Muscle layer of colon (tissue), 2 donors: Measurements from ENCODE around the gene C9orf78.
A peak's percentile ranks its signal among the peaks of the same experiment; 100 is the strongest.
"Not testable (repeated sequence)": the region's sequence is repeated elsewhere in the genome, so short reads cannot be mapped to it uniquely, and the experiment has no call there.

Experiments
- H3K27ac ChIP-seq: one replicate; pipeline ENCODE4 v1.7.0; 2013; ENCODE audit warnings: low read depth, mild to moderate bottlenecking, low read length, moderate library complexity
- H3K27me3 ChIP-seq, 2 donors: one replicate each; pipeline ENCODE4 v1.7.0; 2013; ENCODE audit warnings: low read length in 2 of 2, mild to moderate bottlenecking in 2 of 2; ENCODE audit not compliant: insufficient read depth in 2 of 2, control insufficient read depth in 1 of 2
- H3K36me3 ChIP-seq: one replicate; pipeline ENCODE4 v1.7.0; 2013; ENCODE audit warnings: mild to moderate bottlenecking, low read length; ENCODE audit not compliant: insufficient read depth
- H3K4me1 ChIP-seq: one replicate; pipeline ENCODE4 v1.7.0; 2013; ENCODE audit warnings: mild to moderate bottlenecking, low read length; ENCODE audit not compliant: insufficient read depth
- H3K4me3 ChIP-seq, 2 donors: one replicate each; pipeline ENCODE4 v1.7.0; 2013; ENCODE audit warnings: low read length in 2 of 2, low read depth in 1 of 2, mild to moderate bottlenecking in 1 of 2, moderate library complexity in 1 of 2
- H3K9ac ChIP-seq: one replicate; pipeline ENCODE4 v1.7.0; 2013; ENCODE audit warnings: low read length
- H3K9me3 ChIP-seq: one replicate; pipeline ENCODE4 v1.7.0; 2013; ENCODE audit warnings: mild to moderate bottlenecking, low read length
- donor health status: abdominal sarcoma.
- donor health status: Adenocarcinoma of cecum.

The C9orf78 gene

DNA sequence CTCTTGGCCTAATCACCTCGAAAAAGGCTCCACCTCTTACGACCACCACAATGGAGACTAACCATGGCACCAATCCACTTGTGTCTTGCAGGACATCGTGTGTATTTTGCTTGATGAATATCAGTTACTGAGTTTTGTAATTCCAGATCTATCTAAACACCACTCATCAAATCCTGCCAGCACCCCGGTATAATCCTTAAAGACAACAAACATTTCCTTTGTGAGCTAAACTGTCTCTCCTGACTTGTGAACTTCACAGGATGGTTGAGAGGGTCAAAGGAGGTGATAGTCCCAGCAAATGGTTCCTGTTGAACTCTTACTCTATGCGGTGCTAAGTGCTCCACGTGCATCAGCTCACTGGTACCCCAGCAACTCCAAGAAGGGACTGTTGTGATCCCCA, 36.1 kb downstream of the C9orf78 start:
- H3K27ac ChIP-seq = no peak overlapping the region
- H3K4me3 ChIP-seq = no peak overlapping the region
- no peaks in the 10 kb centered on the region for H3K36me3 ChIP-seq
- H3K4me1 ChIP-seq = peaks cover 4% of the 10 kb centered on the region
- no peaks in the 10 kb centered on the region for H3K27me3 ChIP-seq
- H3K9ac ChIP-seq = no peak overlapping the region
- H3K9me3 ChIP-seq = no peaks in the 10 kb centered on the region

DNA sequence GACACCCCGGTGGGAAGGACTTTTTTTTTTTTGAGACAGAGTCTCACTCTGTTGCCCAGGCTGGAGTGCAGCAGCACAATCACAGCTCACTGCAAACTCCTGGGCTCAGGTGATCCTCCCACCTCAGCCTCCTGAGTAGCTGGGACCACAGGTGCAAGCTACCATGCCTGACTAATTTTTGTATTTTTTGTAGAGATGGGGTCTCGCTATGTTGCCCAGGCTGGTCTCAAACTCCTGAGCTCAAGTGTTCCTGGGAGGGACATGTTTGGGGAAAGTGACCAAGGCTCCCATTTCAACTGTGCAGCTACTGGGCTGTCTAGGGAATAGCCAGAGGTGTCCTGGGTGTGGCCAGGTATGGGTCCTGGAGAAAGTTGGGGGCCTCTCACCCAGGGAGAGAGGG, 39.0 kb downstream of the C9orf78 start:
- not testable (repeated sequence) for H3K4me1 ChIP-seq, H3K27ac ChIP-seq, H3K27me3 ChIP-seq, H3K36me3 ChIP-seq, H3K4me3 ChIP-seq, H3K9ac ChIP-seq, H3K9me3 ChIP-seq

DNA sequence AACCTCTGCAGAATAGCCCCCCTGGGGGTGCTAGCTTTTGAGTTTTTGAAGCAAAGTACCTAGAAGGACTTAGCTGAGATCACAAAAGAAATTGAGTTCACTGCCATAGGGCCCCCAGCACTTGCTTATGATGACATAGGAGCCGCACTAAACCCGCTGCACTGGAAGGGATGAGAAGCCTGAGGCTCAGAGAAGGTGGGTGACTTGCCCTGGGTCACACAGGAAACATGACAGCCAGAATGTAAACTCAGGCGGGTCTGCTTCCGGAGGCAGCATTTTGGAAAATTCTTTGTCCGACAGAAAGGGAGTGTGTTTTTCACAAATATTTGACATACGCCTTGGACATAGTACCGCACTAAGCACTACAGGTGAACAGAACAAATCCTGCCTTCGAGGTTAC, 40.5 kb downstream of the C9orf78 start:
- no peaks in the 10 kb centered on the region for H3K36me3 ChIP-seq
- H3K4me3 ChIP-seq = no peak overlapping the region
- no peaks in the 10 kb centered on the region for H3K27me3 ChIP-seq
- H3K9ac ChIP-seq = no peak overlapping the region
- no peaks in the 10 kb centered on the region for H3K9me3 ChIP-seq
- no peaks in the 10 kb centered on the region for H3K4me1 ChIP-seq
- no peak overlapping the region for H3K27ac ChIP-seq

DNA sequence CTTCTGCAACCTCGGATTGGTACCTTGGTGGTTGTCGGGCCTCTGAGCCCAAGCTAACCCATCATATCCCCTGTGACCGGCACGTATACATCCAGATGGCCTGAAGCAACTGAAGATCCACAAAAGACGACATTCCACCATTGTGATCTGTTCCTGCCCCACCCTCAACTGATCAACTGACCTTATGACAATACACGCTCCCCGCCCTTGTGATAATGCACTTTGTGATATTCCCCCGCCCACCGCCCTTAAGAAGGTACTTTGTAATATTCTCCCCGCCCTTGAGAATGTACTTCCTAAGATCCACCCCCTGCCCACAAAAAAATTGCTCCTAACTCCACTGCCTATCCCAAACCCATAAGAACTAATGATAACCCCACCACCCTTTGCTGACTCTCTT, 48.6 kb downstream of the C9orf78 start:
- H3K27me3 ChIP-seq = no peaks in the 10 kb centered on the region
- H3K9ac ChIP-seq = no peak overlapping the region
- no peaks in the 10 kb centered on the region for H3K4me1 ChIP-seq
- H3K4me3 ChIP-seq = no peak overlapping the region
- H3K36me3 ChIP-seq = no peaks in the 10 kb centered on the region
- no peaks in the 10 kb centered on the region for H3K9me3 ChIP-seq
- H3K27ac ChIP-seq = no peak overlapping the region

DNA sequence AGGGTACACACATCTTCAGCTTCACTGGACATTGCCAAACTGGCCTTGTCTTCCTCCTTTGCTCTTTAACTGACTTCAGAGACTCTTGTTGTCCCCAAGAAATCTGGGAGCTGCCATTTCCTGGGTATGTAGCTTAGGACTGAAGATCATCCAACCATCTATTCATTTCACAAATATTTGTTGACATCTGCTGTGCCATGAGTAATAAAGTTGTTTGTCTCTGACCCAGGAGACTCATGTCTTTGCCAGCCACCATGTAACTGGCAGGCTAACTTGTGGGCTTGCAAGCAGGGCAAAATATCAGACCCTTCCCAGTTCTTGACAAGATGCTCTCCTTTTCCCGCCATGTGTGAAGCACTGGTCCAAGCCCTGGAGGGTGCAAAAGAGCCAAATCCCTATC, 49.2 kb downstream of the C9orf78 start:
- H3K9me3 ChIP-seq = no peaks in the 10 kb centered on the region
- no peaks in the 10 kb centered on the region for H3K27me3 ChIP-seq
- no peaks in the 10 kb centered on the region for H3K4me1 ChIP-seq
- no peak overlapping the region for H3K9ac ChIP-seq
- no peaks in the 10 kb centered on the region for H3K36me3 ChIP-seq
- H3K4me3 ChIP-seq = no peak overlapping the region
- H3K27ac ChIP-seq = no peak overlapping the region

DNA sequence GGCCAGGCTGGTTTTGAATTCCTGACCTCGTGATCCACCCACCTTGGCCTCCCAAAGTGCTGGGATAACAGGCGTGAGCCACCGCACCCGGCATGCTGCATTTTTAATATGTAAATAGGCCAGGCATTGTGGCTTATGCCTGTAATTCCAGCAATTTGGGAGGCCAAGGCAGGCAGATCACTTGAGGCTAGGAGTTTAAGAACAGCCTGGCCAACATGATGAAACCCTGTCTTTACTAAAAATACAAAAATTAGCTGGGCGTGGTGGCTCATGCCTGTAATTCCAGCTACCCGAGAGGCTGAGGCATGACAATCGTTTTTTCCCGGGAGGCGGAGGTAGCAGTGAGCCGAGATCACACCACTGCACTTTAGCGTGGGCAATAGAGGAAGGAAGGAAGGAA, 50.1 kb downstream of the C9orf78 start:
- H3K9me3 ChIP-seq, H3K27ac ChIP-seq, H3K4me3 ChIP-seq, H3K27me3 ChIP-seq, H3K36me3 ChIP-seq, H3K9ac ChIP-seq, H3K4me1 ChIP-seq: not testable (repeated sequence)

DNA sequence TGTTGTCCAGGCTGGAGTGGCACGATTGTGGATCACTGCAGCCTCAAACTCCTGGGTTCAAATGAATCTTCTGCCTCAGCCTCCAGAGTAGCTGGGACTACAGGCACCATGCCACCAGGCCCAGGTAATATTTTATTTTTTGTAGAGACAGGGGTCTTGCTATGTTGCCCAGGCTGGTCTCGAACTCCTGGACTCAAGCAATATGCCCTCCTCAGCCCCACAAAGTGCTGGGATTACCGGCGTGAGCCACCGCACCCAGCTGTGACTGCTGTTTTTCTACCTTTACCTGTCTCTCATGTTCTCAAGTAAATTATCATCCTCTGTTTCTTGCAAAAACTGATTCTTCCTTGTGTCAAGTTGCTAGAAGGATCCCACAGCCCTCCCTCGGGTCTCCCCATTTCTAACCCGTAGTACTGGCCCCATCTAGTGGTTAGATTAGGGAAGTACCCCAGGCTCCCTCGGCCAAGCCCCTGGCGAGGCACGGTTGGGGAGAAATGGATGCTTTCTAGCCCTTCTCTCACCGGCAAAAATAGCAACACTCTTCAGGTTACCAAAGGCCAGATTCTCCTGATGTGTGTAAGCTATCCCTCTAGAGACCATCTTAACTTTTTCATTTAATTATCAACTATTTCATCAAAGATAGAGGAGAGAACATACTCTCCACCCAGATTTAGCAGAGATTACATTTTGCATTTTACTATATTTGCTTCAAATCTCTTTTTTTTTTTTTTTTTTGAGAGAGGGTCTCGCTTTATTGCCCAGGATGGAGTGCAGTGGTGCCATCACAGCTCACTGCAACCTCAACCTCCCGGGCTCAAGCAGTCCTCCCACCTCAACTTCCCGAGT, 51.3 kb downstream of the C9orf78 start:
- Histone ChIP-seq H3K4me1 (no peaks in the 10 kb centered on the region), H3K4me3 (no peak overlapping the region), H3K36me3 (no peaks in the 10 kb centered on the region), H3K9ac (no peak overlapping the region), H3K27me3 (no peaks in the 10 kb centered on the region), H3K27ac (no peak overlapping the region), H3K9me3 (no peaks in the 10 kb centered on the region)

DNA sequence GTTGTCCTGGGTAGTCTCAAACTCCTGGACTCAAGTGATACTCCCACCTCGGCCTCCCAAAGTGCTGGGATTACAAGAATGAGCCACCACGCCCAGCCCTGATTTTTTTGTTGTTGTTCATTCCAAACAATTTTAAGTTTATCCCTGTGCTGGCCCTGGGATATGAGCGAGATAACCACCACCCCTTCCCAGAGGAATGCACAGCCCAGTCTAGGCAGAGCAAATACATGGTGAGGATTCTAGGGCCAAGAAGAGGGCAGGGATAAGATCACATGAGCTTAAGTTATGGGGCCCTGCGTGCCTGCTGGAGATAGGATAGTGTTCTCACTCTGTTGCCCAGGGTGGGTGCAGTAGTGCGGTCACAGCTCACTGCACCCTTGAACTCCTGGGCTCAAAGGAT, 53.1 kb downstream of the C9orf78 start:
- peaks cover 8% of the 10 kb centered on the region for H3K4me1 ChIP-seq
- H3K4me3 ChIP-seq = no peak overlapping the region

DNA sequence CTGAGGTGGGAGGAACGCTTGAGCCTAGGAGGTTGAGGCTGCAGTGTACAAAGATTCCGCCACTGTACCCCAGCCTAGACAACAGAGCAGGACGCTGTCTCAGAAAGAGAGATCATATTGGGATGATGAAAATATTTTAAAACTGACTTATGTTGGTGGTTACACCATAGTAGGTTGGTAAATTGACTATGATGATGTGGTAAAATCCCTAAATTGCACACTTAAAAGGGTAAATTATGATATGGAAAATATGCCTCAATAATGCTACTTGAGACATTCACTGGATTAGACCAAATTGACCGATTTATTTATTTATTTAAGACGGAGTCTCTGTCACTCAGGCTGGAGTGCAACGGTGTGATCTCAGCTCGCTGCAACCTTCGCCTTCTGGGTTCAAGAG, 53.9 kb downstream of the C9orf78 start:
- no peaks in the 10 kb centered on the region for H3K36me3 ChIP-seq

More for the DNA sequence above, 53.1 kb downstream of the C9orf78 start:
- Histone ChIP-seq H3K36me3 (no peaks in the 10 kb centered on the region), H3K27me3 (no peaks in the 10 kb centered on the region), H3K9ac (no peak overlapping the region), H3K27ac (no peak overlapping the region), H3K9me3 (no peaks in the 10 kb centered on the region)

DNA sequence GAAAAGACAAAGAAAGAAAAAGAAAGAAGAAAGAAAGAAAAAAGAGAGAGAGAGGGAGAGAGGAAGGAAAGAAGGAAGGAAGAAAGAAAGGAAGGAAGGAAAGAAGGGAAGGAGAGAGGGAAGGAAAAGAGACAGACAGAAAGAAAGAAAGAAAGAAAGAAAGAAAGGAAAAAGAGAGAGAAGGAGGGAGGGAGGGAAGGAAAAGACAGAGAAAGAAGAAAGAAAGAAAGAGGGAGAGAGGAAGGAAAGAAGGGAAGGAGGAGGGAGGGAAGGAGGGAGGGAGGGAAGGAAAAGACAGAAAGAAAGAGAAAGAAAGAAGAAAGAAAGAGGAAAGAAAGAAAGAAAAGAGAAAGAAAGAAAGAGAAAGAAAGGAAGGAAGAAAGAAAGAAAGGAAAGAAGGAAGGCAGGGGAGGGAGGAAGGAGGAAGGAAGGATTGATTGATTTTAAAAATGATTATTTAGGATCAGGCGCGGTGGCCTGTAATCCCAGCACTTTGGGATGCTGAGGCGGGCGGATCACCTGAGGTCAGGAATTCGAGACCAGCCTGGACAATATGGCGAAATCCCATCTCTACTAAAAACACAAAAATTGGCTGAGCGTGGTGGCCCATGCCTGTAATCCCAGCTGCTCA, 55.4 kb downstream of the C9orf78 start:
- H3K27me3 ChIP-seq = no peaks in the 10 kb centered on the region
- H3K36me3 ChIP-seq = no peaks in the 10 kb centered on the region
- no peak overlapping the region for H3K27ac ChIP-seq
- no peak overlapping the region for H3K9ac ChIP-seq
- H3K9me3 ChIP-seq = no peaks in the 10 kb centered on the region
- H3K4me3 ChIP-seq = no peak overlapping the region
- H3K4me1 ChIP-seq = peaks cover 15% of the 10 kb centered on the region

More for the DNA sequence above, 53.9 kb downstream of the C9orf78 start:
- Histone ChIP-seq H3K9me3 (no peaks in the 10 kb centered on the region), H3K9ac (no peak overlapping the region), H3K27ac (no peak overlapping the region), H3K4me1 (peaks cover 15% of the 10 kb centered on the region), H3K4me3 (no peak overlapping the region), H3K27me3 (no peaks in the 10 kb centered on the region)

DNA sequence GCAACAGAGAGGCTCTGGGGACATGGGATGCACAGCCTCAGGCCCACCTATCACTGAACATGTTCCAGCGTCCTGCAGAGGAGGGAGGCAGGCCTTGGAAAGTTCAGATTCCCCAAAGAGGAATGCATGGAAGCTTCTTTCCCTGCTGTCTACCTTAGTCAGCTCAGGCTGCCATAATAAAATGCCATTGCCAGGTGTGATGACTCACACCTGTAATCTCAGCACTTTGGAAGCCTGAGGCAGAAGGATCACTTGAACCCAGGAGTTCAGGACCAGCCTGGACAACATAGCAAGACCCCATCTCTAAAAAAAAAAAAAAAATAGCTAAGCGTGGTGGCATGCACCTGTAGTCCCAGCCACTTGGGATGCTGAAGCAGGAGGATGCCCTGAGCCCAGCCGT, 56.6 kb downstream of the C9orf78 start:
- Histone ChIP-seq H3K4me3 (no peak overlapping the region), H3K9ac (no peak overlapping the region), H3K4me1 (peaks cover 15% of the 10 kb centered on the region), H3K27me3 (no peaks in the 10 kb centered on the region), H3K9me3 (no peaks in the 10 kb centered on the region), H3K27ac (no peak overlapping the region), H3K36me3 (no peaks in the 10 kb centered on the region)

DNA sequence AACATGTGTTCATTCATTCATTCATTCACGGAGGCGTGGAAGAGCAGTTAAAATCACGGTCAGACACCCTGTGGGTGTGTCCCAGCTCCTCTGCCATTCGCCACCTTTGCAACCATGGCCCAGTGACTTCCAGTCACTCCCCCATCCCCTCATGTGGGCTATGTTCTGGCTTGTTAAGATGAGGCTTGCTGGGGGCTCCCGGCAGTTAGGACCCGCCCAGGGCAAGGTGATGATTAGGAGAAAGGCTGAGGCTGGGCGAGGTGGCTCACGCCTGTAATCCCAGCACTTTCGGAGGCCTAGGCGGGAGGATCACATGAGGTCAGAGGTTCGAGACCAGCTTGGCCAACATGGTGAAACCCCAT, 57.3 kb downstream of the C9orf78 start:
- H3K4me3 ChIP-seq = no peak overlapping the region
- H3K4me1 ChIP-seq = peaks cover 15% of the 10 kb centered on the region
- peak overlapping the region; percentile 30 for H3K9ac ChIP-seq
- no peaks in the 10 kb centered on the region for H3K9me3 ChIP-seq
- H3K36me3 ChIP-seq = no peaks in the 10 kb centered on the region
- H3K27ac ChIP-seq = no peak overlapping the region
- no peaks in the 10 kb centered on the region for H3K27me3 ChIP-seq
